GM12801 (cell line): ENCODE data around the gene EHMT1.

ENCODE experiments used
- CTCF ChIP-seq: IDR thresholded peaks from one replicate; pipeline ENCODE4 v1.5.1; 2011; ENCODE audit warnings: control low read depth; ENCODE audit not compliant: insufficient read length; ENCODE audit errors: extremely low read depth

The EHMT1 gene

GRCh38 chr9:137726764-137727163 lies 108.0 kb downstream of the EHMT1 start:
- TF ChIP-seq CTCF: no peak

GRCh38 chr9:137727716-137728115 lies 108.9 kb downstream of the EHMT1 start:
- no peak for TF ChIP-seq CTCF

GRCh38 chr9:137728444-137729311 lies 109.9 kb downstream of the EHMT1 start:
- TF ChIP-seq CTCF: no peak

GRCh38 chr9:137731216-137731946 lies 112.6 kb downstream of the EHMT1 start:
- TF ChIP-seq CTCF: no peak

GRCh38 chr9:137731947-137732813 lies 113.4 kb downstream of the EHMT1 start:
- TF ChIP-seq CTCF: no peak

GRCh38 chr9:137733429-137733828 lies 114.6 kb downstream of the EHMT1 start:
- no peak for TF ChIP-seq CTCF

- no peak for TF ChIP-seq CTCF
Measured at GRCh38 chr9:137734181-137734580, 115.4 kb downstream of the EHMT1 start.
